Activated CD8-positive, alpha-beta memory T cell treated with anti-CD3 and anti-CD28 coated beads for 4 hours (primary cell): ENCODE results near the gene KIF17.

Source experiments
- DNase-seq, 2 donors: peaks; one replicate each; pipeline ENCODE4 v3.0.0-alpha.2; 2020; ENCODE audit warnings: low read depth in 2 of 2

The KIF17 gene

DNA sequence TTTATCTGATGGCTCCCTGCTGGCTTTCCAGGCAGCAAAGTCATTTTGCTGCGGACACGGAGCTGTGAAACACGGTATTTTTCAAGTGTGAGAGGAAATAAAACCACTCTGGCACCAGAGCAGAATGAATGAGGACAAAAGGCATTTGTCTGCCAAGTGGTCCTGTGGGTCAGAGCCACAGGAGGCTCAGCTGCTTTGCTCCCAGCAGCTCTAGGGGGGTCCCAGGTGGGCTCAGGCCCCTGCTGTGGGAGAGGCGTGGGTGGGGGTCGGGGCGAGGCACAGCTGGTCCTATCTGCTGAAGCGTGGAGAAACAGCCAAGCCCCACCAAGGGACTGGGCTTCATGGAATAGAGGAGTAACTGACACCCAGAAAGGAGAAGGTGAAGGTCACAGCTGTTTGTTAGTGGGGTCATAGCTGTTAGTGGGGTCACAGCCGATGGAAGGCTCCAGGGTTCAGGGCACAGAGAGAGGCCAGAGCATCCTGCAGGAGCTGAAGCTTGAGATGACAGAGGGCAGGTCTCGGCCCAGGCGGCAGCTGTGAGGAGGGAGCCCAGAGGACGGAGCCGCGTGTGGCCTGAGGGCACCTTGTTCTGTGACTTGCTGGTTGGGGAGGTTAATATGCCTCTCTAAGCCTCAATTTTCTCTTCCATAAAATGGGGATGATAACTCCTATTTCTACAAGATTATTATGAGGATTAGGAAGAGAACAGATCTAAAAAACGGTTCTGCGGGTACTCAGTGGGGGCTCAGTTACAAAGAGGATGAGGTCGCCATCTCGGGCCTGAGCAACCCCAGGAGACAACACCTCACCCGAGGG, 7.1 kb downstream of the KIF17 start:
- DNase-seq, result no peak

DNA sequence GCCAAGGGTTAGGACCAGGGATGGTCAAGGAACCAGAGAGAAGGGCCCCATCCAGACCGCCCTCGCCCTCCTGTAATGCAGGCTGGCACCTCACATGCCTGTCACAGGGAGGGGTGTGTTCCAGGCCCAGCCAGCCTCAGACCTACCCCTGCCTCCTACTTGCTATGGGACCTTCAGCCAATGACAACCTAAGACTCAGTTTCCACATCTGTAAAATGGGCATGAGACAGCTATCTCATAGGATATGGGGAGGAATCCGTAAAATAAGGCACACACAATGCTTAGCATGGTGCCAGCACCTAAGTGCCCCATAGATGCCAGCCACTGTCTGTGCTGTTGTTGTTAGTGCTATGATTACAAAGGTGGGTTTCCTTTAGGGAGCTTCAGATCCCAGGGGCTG, 7.9 kb downstream of the KIF17 start:
- no peak for DNase-seq

DNA sequence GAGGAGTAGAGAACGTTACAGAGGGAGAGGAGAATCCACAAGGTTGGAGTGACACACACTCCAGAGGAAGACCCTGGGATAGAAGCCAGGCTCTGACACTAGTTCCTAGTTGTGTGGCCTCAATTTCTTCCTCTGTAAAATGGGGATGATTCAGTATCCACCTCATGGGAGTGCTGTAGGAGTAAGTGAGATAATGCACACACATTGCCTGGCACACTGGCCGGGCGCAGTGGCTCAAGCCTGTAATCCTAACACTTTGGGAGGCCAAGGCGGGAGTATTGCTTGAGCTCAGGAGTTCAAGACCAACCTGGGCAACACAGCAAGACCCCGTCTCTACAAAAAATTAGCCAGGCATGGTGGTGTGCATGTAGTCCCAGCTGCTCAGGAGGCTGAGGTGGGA, 8.9 kb downstream of the KIF17 start:
- DNase-seq, result no peak

DNA sequence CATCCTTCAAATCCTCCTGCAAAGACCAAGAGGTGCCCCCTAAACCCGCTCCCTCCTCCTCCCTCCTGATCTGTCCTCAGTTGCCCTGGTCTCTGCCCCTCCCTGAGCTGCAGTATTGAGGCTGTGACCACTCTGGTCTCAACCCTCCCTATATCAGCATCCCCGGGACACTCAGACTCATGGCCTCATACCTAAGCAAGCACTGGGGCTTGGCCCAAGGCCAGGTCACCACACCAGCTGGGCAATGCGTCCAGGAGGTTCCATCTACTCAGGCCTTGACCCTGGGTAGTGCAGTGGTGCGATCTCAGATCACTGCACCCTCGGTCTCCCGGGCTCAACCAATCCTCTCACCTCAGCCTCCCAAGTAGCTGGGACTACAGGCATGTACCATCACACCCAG, 9.8 kb downstream of the KIF17 start:
- DNase-seq, result no peak

DNA sequence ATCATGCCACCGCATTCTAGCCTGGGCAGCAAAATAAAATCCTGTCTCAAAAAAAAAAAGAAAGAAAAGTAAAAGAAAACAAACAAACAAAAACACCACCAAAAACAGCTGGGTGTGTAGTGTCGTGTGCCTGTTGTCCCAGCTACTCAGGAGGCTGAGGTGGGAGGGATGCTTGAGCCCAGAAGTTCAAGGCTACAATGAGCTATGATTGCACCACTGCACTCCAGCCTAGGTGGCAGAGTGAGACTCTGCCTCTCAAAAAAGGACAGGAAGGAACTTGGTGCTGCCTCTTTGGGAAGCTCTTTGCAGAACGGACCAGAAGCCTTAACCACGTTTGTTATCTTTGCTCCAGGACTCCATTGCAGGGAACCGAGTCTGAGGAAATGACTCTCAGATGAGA, 11.0 kb downstream of the KIF17 start:
- DNase-seq, result no peak

DNA sequence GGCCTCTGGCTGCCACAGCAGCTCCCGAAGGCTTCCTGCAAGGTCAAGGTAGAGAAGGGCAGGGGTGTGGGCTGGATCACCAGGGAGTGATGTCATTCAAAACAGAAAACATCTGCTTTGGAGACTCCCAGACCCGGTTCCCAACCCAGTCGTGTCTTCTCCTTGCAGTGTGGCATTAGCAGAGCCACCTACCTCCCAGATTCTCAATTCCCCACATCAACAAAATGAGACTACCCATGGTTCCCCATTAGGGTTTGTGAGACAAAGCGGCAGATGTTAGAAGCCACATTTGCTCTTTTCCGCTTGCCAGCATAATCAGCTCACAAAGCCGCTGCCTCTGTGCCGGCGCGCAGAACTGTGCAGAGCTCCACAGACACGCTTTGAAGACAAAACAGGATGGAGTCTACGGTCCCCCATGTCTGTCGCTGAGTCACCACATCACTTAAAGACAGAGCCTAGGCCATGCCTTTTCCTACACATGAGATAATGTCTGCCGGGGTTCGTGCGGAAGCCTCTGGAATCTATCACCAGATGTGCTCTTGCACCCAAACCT, 12.5 kb downstream of the KIF17 start:
- no peak for DNase-seq

DNA sequence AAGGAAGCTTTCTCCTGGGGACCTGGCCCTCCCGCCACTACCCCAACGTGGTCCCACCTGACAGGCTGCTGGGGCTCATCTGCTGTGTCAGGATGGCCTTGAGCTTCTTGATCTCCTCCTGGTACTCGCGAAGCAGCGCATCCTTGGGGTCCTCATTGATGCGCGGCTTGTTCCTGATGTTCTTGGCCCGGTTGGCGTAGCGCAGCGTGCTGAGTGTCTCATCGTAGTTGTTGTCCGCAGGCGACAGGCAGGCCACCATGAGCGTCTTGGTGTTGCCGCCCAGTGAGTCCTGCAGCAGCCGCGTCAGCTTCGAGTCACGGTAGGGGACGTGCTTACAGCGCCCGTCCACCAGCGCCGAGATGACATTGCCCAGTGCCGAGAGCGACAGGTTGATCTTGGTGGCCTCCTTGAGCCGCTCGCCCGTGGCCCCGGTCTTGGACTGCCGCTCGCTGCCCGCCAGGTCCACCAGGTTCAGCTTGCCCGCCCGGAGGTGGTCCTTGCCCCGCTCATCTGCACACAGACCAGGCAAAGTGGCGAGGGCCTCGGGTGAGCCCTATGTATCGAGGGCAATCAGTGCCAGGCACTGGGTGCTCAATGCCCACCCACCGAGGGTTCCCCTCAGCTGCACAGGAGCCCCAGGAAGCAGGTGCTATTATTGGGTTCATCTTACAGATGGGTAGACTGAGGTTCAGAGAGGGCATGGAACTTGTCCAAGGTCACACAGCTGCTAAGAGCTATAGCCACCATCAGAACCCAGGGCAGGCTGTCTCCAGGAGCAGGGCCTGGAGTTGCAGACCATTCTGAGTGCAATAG, 13.2 kb downstream of the KIF17 start:
- no peak for DNase-seq

DNA sequence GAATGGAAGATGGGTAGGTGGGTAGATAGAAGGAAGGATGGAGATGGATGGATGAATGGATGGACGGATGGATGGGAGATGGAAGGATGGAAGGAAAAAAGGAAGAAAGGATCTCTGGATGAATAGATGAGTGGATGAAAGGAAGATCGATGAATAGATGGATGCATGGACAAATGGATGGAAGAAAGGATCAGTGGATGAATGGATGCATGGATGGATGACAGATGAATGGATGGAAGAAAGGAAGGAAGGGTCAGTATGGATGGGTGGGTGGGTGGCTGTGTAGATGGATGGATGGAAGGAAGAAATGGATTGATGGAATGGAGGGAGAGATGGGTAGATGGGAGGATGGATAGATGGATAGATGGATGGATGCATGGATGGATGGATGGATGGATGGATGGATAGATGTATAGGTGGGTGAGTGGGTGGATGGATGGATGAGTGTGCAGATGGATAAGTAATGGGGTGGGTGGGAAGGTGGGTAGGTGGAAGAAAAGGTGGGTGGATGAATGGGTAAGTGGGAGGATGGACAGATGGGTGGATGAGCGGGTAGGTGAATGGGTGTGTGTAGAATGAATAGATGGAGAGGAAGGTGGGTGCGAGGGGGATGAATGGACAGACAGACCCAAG, 14.6 kb downstream of the KIF17 start:
- no peak for DNase-seq

DNA sequence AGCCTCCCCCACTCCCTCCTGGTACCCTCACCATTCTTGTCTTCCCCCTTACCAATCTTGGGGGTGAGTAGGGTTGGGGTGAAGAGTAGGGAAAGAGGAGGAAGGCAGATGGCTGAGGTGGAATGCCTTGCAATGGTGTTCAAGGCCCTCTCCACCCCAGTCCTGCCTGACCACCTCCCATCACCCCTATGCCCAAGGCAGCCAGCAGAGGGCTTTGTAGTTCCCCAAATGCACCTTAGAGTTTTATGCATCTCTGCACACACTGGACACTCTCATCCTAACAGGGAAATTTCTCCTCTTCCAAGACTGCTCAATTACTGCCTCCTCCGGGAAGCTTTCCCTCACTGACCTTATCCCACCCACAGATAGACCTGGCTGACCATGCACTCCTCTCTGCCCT, 15.4 kb downstream of the KIF17 start:
- DNase-seq, result no peak

DNA sequence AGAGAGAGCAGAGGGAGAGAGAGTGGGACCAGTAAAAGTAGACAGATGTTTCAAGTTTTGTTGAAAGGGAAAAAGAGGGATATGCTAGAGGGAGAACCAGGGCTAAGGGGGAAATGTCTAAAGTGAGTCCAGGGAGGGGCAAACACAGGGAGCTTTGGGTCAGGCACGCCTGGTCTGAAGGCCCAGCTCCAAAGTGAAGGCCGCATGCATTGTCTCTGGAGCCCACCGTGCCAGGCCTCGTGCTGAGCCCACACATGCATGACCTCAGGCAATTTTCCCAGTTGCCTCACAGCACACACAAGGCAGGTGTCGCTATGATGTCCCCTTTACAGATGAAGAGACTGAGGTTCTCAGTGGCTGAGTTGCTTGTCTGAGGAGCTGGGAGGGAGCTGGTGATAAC, 16.0 kb downstream of the KIF17 start:
- DNase-seq, result no peak

DNA sequence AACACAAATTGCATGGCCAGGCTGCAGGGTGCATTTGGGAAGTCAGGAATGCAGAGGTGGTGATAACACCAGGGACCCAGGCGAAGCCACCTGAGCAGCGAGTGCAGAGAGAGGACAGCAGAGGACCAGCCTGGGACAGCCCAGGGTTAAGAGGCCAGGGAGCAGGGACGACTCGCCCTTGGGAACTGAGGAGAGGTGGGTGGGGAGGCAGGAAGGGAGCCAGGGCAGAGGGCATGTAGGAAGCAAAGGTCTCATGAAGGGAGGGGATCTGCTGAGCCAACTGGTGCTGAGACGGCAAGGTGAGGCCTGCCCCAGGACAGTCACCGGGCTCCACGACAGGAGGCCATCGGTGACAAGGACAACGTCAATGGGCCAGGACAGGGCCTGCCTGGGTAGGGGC, 16.4 kb downstream of the KIF17 start:
- no peak for DNase-seq

DNA sequence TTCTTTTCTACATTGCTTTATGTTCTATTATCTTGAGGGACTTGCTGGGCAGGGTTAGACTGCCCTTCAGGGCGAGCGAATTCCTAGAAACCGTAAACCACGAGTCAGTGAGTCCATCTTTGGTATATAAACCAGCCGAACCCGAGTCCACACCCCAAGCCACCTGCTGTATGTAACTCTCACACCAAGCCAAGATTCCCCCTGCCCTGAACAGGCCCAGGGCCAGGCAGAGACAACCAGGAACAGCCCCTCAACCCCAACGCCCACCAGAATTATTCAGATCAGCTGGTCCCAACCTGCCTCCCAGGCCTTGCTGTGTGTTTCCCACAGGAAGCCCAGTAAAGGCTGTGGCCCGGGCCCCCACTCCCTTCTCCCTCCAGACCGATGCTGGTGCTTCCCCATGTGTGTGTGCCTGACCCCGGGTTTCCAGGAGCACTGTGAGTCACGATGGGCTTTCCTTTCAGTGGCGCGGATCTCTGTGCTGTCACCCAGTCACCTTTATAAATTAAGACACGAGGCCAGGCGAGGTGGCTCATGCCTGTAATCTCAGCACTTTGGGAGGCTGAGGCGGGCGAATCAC, 17.1 kb downstream of the KIF17 start:
- no peak for DNase-seq

DNA sequence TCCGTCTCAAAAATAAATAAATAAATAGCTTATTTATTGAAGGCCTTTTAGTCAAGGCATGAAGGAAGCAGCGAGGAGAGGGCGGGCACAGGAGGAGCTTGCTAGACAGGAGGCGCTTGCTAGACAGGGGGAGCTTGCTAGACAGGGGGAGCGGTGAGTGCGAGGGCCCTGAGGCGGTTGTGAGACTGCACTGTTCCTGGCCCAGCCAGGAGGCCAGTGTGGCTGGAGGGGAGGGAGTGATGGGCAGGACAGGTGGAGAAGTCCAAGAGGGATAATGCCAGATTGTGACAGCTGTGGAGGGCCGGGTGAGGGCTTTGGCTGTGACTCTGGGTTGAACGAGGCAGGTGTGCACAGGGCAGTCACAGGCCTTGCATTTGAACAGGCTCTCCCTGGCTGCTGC, 18.2 kb downstream of the KIF17 start:
- no peak for DNase-seq

DNA sequence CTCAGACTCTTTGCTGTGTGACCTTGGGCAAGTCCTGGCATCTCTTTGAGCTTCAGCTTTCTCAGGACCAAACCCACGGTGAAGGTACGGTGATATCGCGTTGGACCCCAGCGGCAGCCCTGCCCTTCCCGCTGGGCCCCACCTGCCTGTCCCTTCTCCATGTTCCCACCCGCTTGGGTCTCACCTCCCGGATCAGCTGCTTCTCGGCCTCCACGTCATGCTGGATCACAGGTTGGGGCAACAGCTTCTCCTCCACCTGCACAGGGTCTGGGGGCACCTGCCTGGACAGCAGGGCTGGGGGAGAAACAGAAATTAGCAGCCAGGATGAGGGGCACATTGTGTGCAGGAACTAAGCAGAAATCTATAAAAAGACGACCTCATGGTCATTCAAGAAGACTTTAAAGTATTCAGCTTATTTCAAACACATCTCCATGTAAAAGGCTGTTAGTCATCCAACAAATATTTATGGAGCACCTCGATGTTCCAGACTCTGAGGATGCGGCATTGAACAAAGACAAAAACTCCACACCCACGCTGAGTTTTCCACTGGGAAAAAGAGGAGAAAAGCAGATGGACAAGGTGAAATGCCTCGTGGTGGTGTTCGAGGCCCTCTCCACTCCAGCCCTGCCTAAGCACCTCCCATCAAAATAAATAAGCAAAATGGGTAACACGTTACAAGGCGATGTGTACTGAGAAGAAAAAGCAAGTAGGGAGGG, 19.5 kb downstream of the KIF17 start:
- no peak for DNase-seq

DNA sequence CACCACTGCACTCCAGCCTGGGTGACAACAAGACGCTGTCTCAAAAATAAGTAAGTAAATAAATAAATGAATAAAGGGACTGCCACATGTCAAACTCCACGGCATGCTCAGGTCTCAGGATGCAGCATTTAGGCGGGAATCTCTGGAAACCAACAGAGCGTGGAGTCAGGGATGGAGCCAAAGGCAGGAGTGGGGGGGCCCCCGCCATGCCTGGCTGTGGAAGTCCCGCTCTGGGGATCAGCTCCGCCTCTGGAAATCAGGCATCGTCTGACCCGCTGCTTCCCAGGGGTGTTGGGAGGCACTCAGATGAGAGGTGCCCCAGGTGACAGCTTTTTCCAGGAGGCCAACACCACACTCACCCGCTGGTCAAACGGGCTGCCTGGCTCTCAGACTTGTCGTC, 20.2 kb downstream of the KIF17 start:
- no peak for DNase-seq

DNA sequence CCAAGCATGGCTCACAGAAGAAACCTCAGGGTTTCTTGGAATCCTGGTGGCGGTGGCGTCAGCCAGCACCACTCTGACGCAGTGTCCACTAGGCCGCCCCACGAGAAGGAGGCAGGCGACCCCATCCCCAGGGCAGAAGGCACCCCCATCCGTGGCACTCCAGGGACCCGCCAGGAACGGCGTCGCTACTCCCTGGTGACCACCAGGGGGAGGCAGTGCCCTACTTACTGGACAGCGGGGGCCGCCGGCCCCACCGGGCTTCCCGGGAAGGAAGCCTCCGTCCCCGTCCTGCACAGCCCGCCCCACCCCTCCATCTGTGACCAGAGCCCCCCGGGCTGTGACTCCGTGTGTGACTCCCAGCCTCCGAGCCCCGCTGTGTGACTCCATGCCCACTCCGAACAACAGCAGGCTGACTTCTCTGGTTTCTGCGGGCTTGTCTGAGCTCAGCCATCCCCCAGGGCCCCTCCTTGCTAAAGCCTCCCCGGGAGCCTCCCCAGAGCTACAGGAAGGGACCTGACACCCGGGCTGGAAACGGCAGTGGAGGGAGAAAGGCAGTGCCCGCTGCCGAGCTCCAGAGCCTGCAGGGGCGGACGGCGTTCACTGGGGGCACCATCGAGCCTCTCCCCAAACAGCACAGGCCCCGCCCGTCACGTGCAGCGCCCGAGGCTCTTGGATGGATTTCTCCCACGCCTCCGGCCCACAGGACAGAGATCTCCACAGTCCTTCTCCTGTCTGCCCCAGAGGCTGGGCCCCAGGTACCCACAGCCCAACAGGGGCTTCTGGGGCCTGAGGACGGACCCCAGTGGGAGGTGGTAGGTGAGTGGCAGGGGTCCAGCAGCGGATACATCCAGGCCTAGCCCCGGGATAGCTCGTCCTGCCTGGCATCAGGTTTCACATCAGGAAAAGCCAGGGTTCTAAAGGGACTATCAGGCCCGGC, 21.1 kb downstream of the KIF17 start:
- DNase-seq, result peak; percentile 37 to 54

DNA sequence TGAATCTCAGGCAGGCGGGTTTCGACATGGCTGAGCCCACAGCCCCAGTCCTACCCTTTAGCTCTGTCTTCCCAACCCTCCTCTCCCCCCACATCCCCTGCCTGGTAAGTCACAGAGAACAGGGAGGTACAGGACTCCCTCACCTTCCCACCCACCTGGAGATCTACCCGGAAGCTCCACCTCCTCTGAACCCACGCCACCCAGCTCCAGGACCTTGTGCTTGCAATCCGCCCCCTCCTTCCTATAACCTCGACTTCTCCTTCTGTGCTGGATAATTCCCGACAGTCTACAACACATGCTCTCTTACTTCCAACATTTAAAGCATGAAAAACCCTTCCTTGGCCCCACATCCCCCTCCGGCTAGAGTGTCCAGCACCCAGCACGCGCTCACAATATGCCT, 22.3 kb downstream of the KIF17 start:
- no peak for DNase-seq

DNA sequence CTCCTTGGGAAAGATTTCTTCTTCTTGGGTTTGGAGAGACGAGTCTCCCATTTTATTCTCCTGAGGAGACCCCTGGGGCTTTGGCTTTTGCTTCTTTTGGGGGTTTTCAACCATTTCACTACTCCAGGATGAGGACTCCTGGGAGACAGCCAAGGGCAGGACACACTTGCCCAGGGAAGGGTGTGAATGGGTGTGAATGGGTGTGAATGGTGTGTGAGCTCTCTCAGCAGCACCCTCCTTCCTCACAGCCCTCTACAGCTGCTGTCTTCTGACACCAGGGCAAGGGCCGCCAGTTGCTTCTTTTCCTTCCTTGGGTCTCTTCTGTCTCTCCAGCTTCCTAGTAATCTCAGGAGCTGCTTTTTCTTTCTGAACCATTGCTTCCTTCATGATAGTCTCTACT, 24.2 kb downstream of the KIF17 start:
- DNase-seq, result no peak

DNA sequence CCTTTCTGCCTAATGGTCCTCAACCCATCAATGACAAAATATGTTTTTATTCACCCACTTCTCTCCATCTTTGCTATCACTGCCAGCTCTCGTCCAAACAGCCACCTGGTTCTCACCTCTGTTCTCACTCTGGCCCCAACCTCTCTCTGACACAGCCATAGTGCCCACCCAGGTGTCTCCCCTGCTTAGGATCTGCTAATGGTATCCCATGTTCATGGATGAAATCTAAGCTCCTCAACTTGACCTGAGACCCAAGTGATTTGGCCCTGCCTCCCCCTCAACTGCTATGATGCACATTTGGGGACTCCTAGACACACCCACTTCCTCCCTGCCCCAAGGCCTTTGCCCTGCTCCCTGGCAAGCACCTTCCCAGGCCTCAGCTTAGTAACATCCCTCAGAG, 25.9 kb downstream of the KIF17 start:
- DNase-seq, result no peak

DNA sequence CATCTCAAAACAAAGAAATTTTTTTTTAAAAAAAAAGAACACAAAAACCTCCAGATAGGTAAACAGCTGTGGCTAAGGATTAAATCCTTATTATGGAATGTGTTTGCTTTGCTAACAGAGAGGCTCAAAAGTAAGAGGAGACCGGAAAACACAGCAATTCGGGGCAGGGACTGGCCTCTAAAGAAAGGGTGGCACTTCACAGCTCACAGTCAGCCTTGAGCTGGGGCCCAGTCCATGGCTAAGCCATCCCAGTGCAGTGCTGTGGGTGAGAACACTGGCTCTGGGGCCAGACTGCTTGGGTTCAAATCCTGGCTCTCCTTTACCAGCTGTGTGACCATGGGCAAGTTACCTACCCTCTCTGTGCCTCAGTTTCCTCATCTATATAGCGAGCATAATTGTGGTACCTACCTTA, 28.2 kb downstream of the KIF17 start:
- no peak for DNase-seq
